BE2C (cell line): ENCODE results near the gene MAP2K5.

ENCODE experiments used
- DNase-seq: peaks from one replicate; pipeline ENCODE4 v3.0.0-alpha.2; 2020
- H3K27me3 ChIP-seq: fragments of 250-450 bp; sonication (Bioruptor Pico); 2 replicates; pipeline ENCODE4 v1.5.1; 2020; ENCODE audit warnings: mild to moderate bottlenecking
- H3K36me3 ChIP-seq: fragments of 250-450 bp; sonication (Bioruptor Pico); 2 replicates; pipeline ENCODE4 v1.5.1; 2020; ENCODE audit warnings: mild to moderate bottlenecking
- H3K4me1 ChIP-seq: fragments of 250-450 bp; sonication (Bioruptor Pico); 2 replicates; pipeline ENCODE4 v1.5.1; 2020
- H3K4me3 ChIP-seq: 2 replicates; pipeline ENCODE4 v1.5.1; 2011; ENCODE audit warnings: low read depth, low read length
- H3K9me3 ChIP-seq: fragments of 250-450 bp; sonication (Bioruptor Pico); 2 replicates; pipeline ENCODE4 v1.5.1; 2020
- TF ChIP-seq, protein P1 (sequence below): IDR thresholded peaks from 2 replicates; pipeline ENCODE4 v1.5.1; 2012; ENCODE audit warnings: mild to moderate bottlenecking, low read depth, low read length

Gene MAP2K5

DNA sequence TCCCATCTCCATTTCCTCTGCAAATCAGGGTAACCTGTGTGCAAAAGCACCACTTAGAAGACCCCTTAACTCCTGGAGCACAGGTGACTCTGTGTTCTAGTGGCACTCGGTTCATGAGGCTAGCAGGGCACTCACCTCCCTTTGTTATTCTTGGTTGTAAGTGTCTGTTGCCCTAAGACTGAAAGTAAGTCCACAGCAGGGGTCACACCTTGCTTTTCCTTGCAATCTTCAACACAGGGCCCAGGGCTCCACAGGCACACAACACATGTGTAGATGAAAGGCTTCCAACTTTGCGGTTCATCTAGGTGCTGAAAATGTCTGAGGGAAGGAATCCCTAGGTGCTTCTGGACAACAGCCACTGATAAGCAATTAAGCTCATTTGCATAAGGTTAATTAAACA lies 294.5 kb downstream of the MAP2K5 start:
- Histone ChIP-seq H3K4me1 (no peaks in the 10 kb centered on the region; the same call in 1 of the 2 replicates), H3K27me3 (peaks cover 43% of the 10 kb centered on the region), H3K4me3 (no peak overlapping the region), H3K9me3 (no peaks in the 10 kb centered on the region), H3K36me3 (no peaks in the 10 kb centered on the region)
- TF ChIP-seq, protein P1, sequence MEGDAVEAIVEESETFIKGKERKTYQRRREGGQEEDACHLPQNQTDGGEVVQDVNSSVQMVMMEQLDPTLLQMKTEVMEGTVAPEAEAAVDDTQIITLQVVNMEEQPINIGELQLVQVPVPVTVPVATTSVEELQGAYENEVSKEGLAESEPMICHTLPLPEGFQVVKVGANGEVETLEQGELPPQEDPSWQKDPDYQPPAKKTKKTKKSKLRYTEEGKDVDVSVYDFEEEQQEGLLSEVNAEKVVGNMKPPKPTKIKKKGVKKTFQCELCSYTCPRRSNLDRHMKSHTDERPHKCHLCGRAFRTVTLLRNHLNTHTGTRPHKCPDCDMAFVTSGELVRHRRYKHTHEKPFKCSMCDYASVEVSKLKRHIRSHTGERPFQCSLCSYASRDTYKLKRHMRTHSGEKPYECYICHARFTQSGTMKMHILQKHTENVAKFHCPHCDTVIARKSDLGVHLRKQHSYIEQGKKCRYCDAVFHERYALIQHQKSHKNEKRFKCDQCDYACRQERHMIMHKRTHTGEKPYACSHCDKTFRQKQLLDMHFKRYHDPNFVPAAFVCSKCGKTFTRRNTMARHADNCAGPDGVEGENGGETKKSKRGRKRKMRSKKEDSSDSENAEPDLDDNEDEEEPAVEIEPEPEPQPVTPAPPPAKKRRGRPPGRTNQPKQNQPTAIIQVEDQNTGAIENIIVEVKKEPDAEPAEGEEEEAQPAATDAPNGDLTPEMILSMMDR: no peak
- DNase-seq: no peak

DNA sequence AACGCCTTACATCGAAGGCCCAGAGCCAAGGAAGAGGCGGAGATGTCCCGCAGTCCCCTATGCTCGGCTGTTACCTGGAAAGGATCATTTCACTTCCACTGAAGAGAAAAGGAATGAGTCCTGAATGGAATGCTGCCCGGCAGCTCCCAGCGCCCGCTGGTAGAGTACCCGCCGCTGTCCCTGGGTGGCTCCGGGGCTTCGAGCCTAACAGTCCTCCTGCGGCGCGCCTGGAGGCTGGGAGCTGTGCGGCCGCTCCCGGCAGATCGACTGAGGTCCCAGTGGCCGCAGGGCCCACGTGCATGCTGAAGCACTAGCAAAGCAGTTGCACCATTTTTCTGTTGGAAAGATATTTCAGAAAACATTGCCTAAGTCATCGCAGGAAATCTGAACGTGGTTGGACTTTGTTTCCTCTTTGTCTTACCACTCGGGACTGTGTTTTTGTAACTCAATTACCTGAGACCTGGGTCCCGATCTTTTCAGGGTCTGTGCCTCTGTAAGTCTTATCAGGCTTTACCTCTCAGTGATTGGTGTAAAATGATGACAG lies 296.4 kb downstream of the MAP2K5 start:
- Histone ChIP-seq H3K36me3 (no peaks in the 10 kb centered on the region), H3K27me3 (peaks cover 23% of the 10 kb centered on the region), H3K9me3 (no peaks in the 10 kb centered on the region), H3K4me3 (peak overlapping the region; percentile 90), H3K4me1 (no peaks in the 10 kb centered on the region; the same call in 1 of the 2 replicates)
- TF ChIP-seq, protein P1: no peak
- peak; percentile 83 for DNase-seq

DNA sequence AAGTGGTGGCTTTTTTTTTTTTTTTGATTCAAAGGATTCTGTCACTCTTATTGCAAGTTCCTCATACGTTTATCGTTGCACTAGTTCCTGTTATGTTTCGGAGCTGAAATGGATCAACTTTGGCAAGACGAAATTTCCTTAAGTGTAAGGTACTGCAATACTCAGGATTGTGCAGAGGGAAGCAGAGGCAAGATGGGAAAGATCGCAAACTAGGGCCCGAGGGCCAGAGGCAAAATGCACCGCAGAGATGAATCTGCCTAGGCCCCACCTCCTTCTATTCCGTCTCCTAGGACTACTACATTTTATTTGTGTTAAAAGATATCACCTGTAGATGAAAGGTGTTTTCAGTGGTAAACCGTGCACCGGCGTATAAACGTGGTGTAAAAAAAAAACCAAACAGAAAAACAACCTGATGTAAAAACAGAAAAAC lies 297.0 kb downstream of the MAP2K5 start:
- H3K4me1 ChIP-seq: no peaks in the 10 kb centered on the region; the same call in 1 of the 2 replicates
- peak overlapping the region; percentile 90 for H3K4me3 ChIP-seq
- peak; percentile 61 for DNase-seq
- no peaks in the 10 kb centered on the region for H3K36me3 ChIP-seq
- H3K27me3 ChIP-seq: peaks cover 17% of the 10 kb centered on the region
- TF ChIP-seq, protein P1: no peak
- H3K9me3 ChIP-seq: no peaks in the 10 kb centered on the region

DNA sequence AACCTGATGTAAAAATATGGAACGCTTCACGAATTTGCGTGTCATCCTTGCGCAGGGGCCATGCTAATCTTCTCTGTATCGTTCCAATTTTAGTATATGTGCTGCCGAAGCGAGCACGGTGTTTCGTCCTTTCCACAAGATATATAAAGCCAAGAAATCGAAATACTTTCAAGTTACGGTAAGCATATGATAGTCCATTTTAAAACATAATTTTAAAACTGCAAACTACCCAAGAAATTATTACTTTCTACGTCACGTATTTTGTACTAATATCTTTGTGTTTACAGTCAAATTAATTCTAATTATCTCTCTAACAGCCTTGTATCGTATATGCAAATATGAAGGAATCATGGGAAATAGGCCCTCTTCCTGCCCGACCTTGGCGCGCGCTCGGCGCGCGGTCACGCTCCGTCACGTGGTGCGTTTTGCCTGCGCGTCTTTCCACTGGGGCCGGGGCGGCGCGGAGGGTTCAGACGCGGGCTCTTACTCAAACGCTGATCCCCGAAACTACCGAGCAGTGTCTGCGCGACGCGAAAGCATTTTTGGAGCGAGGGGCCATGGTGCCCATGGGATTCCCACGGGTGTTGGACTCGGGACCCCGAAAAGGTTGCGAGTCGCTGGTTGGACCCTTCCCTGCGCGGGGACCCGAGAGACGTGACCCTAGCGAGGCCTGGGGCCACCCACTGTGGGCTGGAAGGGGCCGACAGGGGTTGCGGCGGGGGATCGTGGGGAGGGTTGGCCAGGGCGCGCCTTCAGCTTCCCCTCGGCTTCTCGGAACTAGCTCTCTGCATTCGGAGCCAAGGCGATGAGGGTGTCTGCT lies 297.6 kb downstream of the MAP2K5 start, which contains the start of gene RNU6-1:
TSS of gene RNU6-1 (minus strand) at position 117 of the 820 bp plus-strand sequence.
- Histone ChIP-seq H3K4me3 (peak within 1 kb of the TSS; percentile 90), H3K9me3 (no peaks in the 10 kb centered on the region), H3K36me3 (no peaks in the 10 kb centered on the region), H3K27me3 (peaks cover 11% of the 10 kb centered on the region), H3K4me1 (no peaks in the 10 kb centered on the region; the same call in 1 of the 2 replicates)
- TF ChIP-seq, protein P1: no peak
- peak; percentile 93 for DNase-seq

DNA sequence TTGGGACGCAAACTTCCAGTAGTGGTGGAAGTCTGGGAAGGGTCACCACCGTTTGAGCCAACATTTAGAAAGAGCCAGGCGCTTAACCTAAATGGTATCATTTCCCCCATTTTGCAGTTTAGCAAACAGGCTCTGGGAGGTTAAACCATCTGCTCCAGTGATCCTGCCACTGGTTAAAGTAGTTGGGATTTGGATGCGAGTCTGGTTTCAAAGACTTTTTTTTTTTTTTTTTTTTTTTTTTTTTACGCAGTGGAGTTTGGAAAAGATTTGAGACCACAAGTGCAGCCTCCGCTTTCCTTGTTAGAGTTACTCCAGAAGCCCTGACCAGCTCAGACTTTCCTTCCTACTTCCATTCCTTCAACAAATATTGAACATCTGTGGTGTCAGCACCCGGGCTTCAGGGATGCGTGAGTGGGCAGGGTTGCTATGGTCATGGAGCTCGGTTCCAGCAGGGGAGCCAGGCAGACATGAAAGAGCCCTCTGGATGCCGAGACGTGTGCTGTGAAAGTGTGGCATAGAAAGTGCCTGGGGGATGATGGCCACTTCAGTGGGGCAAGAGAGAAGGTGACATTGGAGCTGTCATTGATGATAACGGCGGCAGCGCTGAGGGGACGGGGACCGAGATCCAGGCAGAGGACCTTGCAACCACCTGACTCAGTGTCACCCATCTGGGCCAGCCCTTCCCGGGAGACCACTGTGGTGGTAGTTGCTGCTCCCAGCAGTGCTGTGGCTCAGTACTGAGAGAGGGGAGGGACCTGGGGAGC lies 298.4 kb downstream of the MAP2K5 start:
- TF ChIP-seq, protein P1: peak; percentile 12; the same call in 1 of the 2 replicates
- peaks cover 3% of the 10 kb centered on the region for H3K27me3 ChIP-seq

DNA sequence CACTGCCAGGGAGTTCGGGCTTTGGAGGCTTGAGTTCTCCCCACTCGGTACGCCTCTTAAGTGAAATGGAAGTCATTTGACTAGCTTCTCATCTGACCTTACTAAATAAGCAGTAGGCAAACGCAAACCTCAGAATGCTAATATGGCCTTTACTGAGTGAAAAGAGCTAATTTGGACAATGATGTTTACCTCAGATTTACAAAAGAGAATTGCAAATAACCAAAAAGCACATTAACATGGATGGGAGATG lies 298.9 kb downstream of the MAP2K5 start:
- Histone ChIP-seq H3K4me3 (peak overlapping the region; percentile 90), H3K4me1 (no peaks in the 10 kb centered on the region; the same call in 1 of the 2 replicates)

More for the DNA sequence above, 298.4 kb downstream of the MAP2K5 start:
- DNase-seq: peak; percentile 57
- Histone ChIP-seq H3K9me3 (no peaks in the 10 kb centered on the region), H3K36me3 (no peaks in the 10 kb centered on the region), H3K4me3 (peak overlapping the region; percentile 90), H3K4me1 (no peaks in the 10 kb centered on the region; the same call in 1 of the 2 replicates)

More for the DNA sequence above, 298.9 kb downstream of the MAP2K5 start:
- no peaks in the 10 kb centered on the region for H3K27me3 ChIP-seq
- no peaks in the 10 kb centered on the region for H3K36me3 ChIP-seq
- DNase-seq: no peak
- TF ChIP-seq, protein P1: no peak
- no peaks in the 10 kb centered on the region for H3K9me3 ChIP-seq
